Pancreas (tissue), 10 donors: Measurements from ENCODE around the gene CYBB. TPM values are rescaled to one million over a fixed set of nuclear protein-coding genes. Genes with fewer than 3 reads are reported as not detected.

Experiments used
- ATAC-seq, 4 donors: fragments of 200-7000 bp; cut with Tn5 transposase; one replicate each; pipeline versions ENCODE4 v1.8.0 to v1.9.1; 2020; ENCODE audit warnings: mild to moderate bottlenecking in 4 of 4, moderate library complexity in 4 of 4
- DNase-seq, 6 donors: peaks; one replicate each; pipeline ENCODE4 v3.0.0-alpha.2; 2020
- FAIRE-seq: peaks from 2 replicates; lab custom pipeline; 2012; peaks lifted over from hg19 to GRCh38; lab: Jason Lieb, UNC
- H3K27ac ChIP-seq, 4 donors: fragments of 200-600 bp; sonication (generic); 1 replicate in 3 of 4; 2 replicates in 1 of 4; pipeline versions ENCODE4 v1.5.0 to v1.8.0; 2020
- H3K27me3 ChIP-seq, 4 donors: fragments of 200-600 bp; one replicate each; pipeline ENCODE4 v1.8.0; 2021
- H3K36me3 ChIP-seq, 3 donors: fragments of 200-600 bp; sonication (generic) in 1 of 3; one replicate each; pipeline versions ENCODE4 v1.5.0 to v1.8.0; 2020 to 2021
- H3K4me1 ChIP-seq, 3 donors: fragments of 200-600 bp; one replicate each; pipeline ENCODE4 v1.8.0; 2021
- H3K4me3 ChIP-seq, 4 donors: fragments of 200-600 bp; sonication (generic) in 2 of 4; one replicate each; pipeline versions ENCODE4 v1.5.0 to v1.8.0; 2020 to 2021
- H3K9me3 ChIP-seq, 4 donors: fragments of 200-600 bp; one replicate each; pipeline ENCODE4 v1.8.0; 2021
- CTCF ChIP-seq, 4 donors: fragments of 200-600 bp; sonication (generic) in 3 of 4; IDR thresholded peaks; one replicate each; pipeline versions ENCODE4 v1.5.0 to v1.8.0; 2021; ENCODE audit warnings: antibody characterized with exemption in 4 of 4
- WGBS, 2 donors: extraction: QIAGEN DNeasy Blood & Tissue Kit; methylation state at CpG; one replicate each; pipeline ENCODE4 v1.1.7; 2013; 5-methylcytosine and 5-hydroxymethylcytosine counted together
- intact Hi-C, 3 donors: fragments of 100-400 bp; cut with DNase I; formaldehyde crosslinking; loops; one replicate each; pipeline versions ENCODE4 v1.11.1 to v1.14.2; 2022
- polyA plus RNA-seq, 2 donors: library from polyadenylated mRNA; stranded (reverse); fragments of 200-250 nt; gene quantifications; one replicate each; pipeline ENCODE4 v1.2.3, GENCODE V29; 2013
- total RNA-seq, 6 donors: library from RNA; stranded (reverse); fragmentation: NEBNext Ultra II Directional in 4 of 6; extraction: Animal tissue kit (Norgen Biotek cat#: 25700) in 4 of 6; gene quantifications; one replicate each; pipeline versions ENCODE4 v1.2.1 to v1.2.4, GENCODE V29; 2021 to 2023
- donor health status: healthy with polysubstance abuse.
- donor health status: DM: no; HTN: no; CAD: no; lungs with moderate emphysema.
- donor health status: DM: no; HTN: no; CAD: no.
- donor health status: control.
- donor health status: control.
- donor health status: Bipolar disorder and iron deficiency.
- donor health status: DM: yes; HTN: yes; CAD: no.
- donor health status: DM: no; HTN: no; CAD: no.
- donor health status: DM: no; HTN: no; CAD: no.
- donor health status: DM: yes; HTN: yes; CAD: no.

The CYBB gene
- total and polyA plus RNA-seq, 8 donors = 0.80 to 38.3 (median 2.9) TPM

- Histone ChIP-seq H3K27ac (no peak overlapping the region), H3K36me3 (no peaks in the 10 kb centered on the region), H3K4me3 (no peak overlapping the region), H3K4me1 (no peaks in the 10 kb centered on the region), H3K9me3 (no peaks in the 10 kb centered on the region), H3K27me3 (no peaks in the 10 kb centered on the region)
- WGBS, 2 donors = 73 to 83% methylated on average over 3 of the region's 3 CpGs
- intact Hi-C loops = no loop called here
- ATAC-seq (no peak), FAIRE-seq (no peak), DNase-seq (no peak)
- no peak for TF ChIP-seq CTCF (IDR thresholded peaks at IDR 0.05)
These were observed 2.0 kb downstream of the CYBB start for GRCh38 chrX:37781814-37782213.

- DNase-seq = no peak
- Histone ChIP-seq H3K27ac (no peak overlapping the region), H3K36me3 (no peaks in the 10 kb centered on the region), H3K9me3 (no peaks in the 10 kb centered on the region), H3K27me3 (no peaks in the 10 kb centered on the region), H3K4me1 (no peaks in the 10 kb centered on the region), H3K4me3 (no peak overlapping the region)
- intact Hi-C loops = no loop called here
- no peak for ATAC-seq
- no peak for TF ChIP-seq CTCF (IDR thresholded peaks at IDR 0.05)
- 84 to 86% methylated on average over 1 of the region's 1 CpG for WGBS, 2 donors
- FAIRE-seq = no peak
These were observed 2.5 kb downstream of the CYBB start for GRCh38 chrX:37782359-37782758.

- no peaks in the 10 kb centered on the region for H3K9me3 ChIP-seq
- H3K27ac ChIP-seq = no peak overlapping the region
- FAIRE-seq (no peak), ATAC-seq (no peak), DNase-seq (no peak)
- no peaks in the 10 kb centered on the region for H3K36me3 ChIP-seq
- no peaks in the 10 kb centered on the region for H3K4me1 ChIP-seq
- no peaks in the 10 kb centered on the region for H3K27me3 ChIP-seq
- no peak for TF ChIP-seq CTCF (IDR thresholded peaks at IDR 0.05)
- 75 to 90% methylated on average over 4 of the region's 4 CpGs for whole genome bisulfite sequencing, 2 donors
- intact Hi-C loops = no loop called here
- no peak overlapping the region for H3K4me3 ChIP-seq
These were observed 3.4 kb downstream of the CYBB start for GRCh38 chrX:37783305-37783704.

- H3K27ac ChIP-seq = no peak overlapping the region
- no peak overlapping the region for H3K4me3 ChIP-seq
- ATAC-seq (no peak), DNase-seq (no peak), FAIRE-seq (no peak)
- TF ChIP-seq CTCF (IDR thresholded peaks at IDR 0.05) = no peak
- H3K9me3 ChIP-seq = no peaks in the 10 kb centered on the region
- intact Hi-C loops = no loop called here
- H3K27me3 ChIP-seq = no peaks in the 10 kb centered on the region
- no peaks in the 10 kb centered on the region for H3K4me1 ChIP-seq
- no peaks in the 10 kb centered on the region for H3K36me3 ChIP-seq
- 75 to 84% methylated on average over 3 of the region's 3 CpGs for WGBS, 2 donors
These were observed 5.7 kb downstream of the CYBB start for GRCh38 chrX:37785569-37785968.

GRCh38 chrX:37786624-37787422 is 7.0 kb downstream of the CYBB start:
- Histone ChIP-seq H3K27ac (no peak overlapping the region), H3K36me3 (no peaks in the 10 kb centered on the region), H3K27me3 (peaks cover 0 to 2% (median 0%) of the 10 kb centered on the region in 4 donors), H3K9me3 (no peaks in the 10 kb centered on the region), H3K4me1 (no peaks in the 10 kb centered on the region), H3K4me3 (no peak overlapping the region)
- WGBS, 2 donors = 54 to 69% methylated on average over 3 of the region's 3 CpGs
- peak; percentile 63 for FAIRE-seq
- no peak for DNase-seq
- ATAC-seq = no peak
- intact Hi-C loops = no loop called here
- TF ChIP-seq CTCF (IDR thresholded peaks at IDR 0.05) = no peak
